OCI-LY7 (cell line): ENCODE data around the gene SCN1B. TPM values are rescaled to one million over a fixed set of nuclear protein-coding genes. Genes with fewer than 3 reads are reported as not detected.

Experiments used
- BruUV-seq: library from RNA; stranded (reverse); fragments of 400-500 nt; replicated peaks from 2 replicates; lab custom pipeline; 2021; lab: Mats Ljungman, UMichigan
- CTCF ChIA-PET: fragments of 300-600 bp; sonication (Branson Sonifier 250); formaldehyde crosslinking; loops from one replicate; lab custom pipeline; 2022; ENCODE audit warnings: antibody characterized with exemption; ENCODE audit not compliant: unreplicated experiment; lab: Charles Lee
- POLR2A ChIA-PET: fragments of 300-600 bp; sonication (Branson Sonifier 250); formaldehyde crosslinking; loops from one replicate; lab custom pipeline; 2022; ENCODE audit warnings: antibody characterized with exemption; lab: Charles Lee
- DNase-seq: peaks from one replicate; pipeline ENCODE4 v3.0.0-alpha.2; 2015; ENCODE audit warnings: low spot score
- H2AFZ ChIP-seq: fragments of 200-600 bp; sonication (generic), shearing (Covaris generic); 2 replicates; pipeline ENCODE4 v1.6.1; 2014; ENCODE audit warnings: mild to moderate bottlenecking, antibody characterized with exemption, low read length, moderate library complexity
- H3K27ac ChIP-seq: fragments of 200-600 bp; sonication (generic); 2 replicates; pipeline ENCODE4 v1.5.1; 2014; ENCODE audit warnings: mixed run types, low read depth, mild to moderate bottlenecking, moderate library complexity, low read length, inconsistent platforms; ENCODE audit not compliant: poor library complexity, severe bottlenecking
- H3K36me3 ChIP-seq: fragments of 200-600 bp; sonication (generic); 2 replicates; pipeline ENCODE4 v1.6.1; 2014; ENCODE audit warnings: mild to moderate bottlenecking, antibody characterized with exemption, low read length, moderate library complexity, mixed read lengths; ENCODE audit not compliant: insufficient read depth
- H3K4me1 ChIP-seq: fragments of 200-600 bp; sonication (generic); 2 replicates; pipeline ENCODE4 v1.5.1; 2014; ENCODE audit warnings: mild to moderate bottlenecking, low read length; ENCODE audit not compliant: insufficient read depth, poor library complexity, severe bottlenecking
- H3K4me2 ChIP-seq: fragments of 200-600 bp; sonication (generic); 2 replicates; pipeline ENCODE4 v1.6.1; 2014; ENCODE audit warnings: mild to moderate bottlenecking, low read length
- H3K4me3 ChIP-seq: fragments of 200-600 bp; sonication (generic); 2 replicates; pipeline ENCODE4 v1.5.1; 2014; ENCODE audit warnings: mild to moderate bottlenecking, low read depth, low read length; ENCODE audit not compliant: poor library complexity, severe bottlenecking
- H3K79me2 ChIP-seq: fragments of 200-600 bp; sonication (generic); 2 replicates; pipeline ENCODE4 v1.6.1; 2016; ENCODE audit warnings: low read depth, mild to moderate bottlenecking, low read length, moderate library complexity, mixed read lengths; ENCODE audit not compliant: insufficient read depth
- H3K9me2 ChIP-seq: fragments of 200-600 bp; sonication (generic); 2 replicates; pipeline ENCODE4 v1.6.1; 2016; ENCODE audit warnings: mild to moderate bottlenecking, low read length, mixed read lengths; ENCODE audit not compliant: insufficient read depth
- H3K9me3 ChIP-seq: fragments of 200-600 bp; sonication (generic); 2 replicates; pipeline ENCODE4 v1.6.1; 2014; ENCODE audit warnings: mild to moderate bottlenecking, mixed run types, low read length, mixed read lengths
- H4K20me1 ChIP-seq: fragments of 200-600 bp; sonication (generic); 2 replicates; pipeline ENCODE4 v1.6.1; 2014; ENCODE audit warnings: mild to moderate bottlenecking, antibody characterized with exemption, low read length, moderate library complexity, mixed read lengths; ENCODE audit not compliant: insufficient read depth
- EZH2phosphoT487 ChIP-seq: fragments of 200-600 bp; sonication (generic); IDR thresholded peaks from 2 replicates; pipeline ENCODE4 v1.6.1; 2018; ENCODE audit warnings: low read depth, borderline replicate concordance, mild to moderate bottlenecking, mixed run types, antibody characterized with exemption, low read length, moderate library complexity, mixed read lengths
- intact Hi-C: fragments of 100-400 bp; cut with micrococcal nuclease; formaldehyde crosslinking; loops from one replicate; pipeline ENCODE4 v1.10.0; 2022; ENCODE audit not compliant: unreplicated experiment
- total RNA-seq, 2 experiments: library from RNA; depleted of rRNA in 1 of 2; stranded (reverse); fragments of >200 nt in 1 of 2; shearing (Covaris generic) in 1 of 2; gene quantifications; 2 replicates each; pipeline ENCODE4 v1.2.3, GENCODE V29; 2014 to 2022
- TF ChIP-seq, protein P1 (sequence below): fragments of 200-600 bp; sonication (generic); conservative IDR thresholded peaks from 2 replicates; pipeline ENCODE4 v1.5.1; 2014; ENCODE audit warnings: mild to moderate bottlenecking, antibody characterized with exemption, low read length, moderate library complexity, mixed read lengths

SCN1B gene
- total RNA-seq, 2 experiments from 2014 or later = 0.41 to 3.1 TPM

DNA sequence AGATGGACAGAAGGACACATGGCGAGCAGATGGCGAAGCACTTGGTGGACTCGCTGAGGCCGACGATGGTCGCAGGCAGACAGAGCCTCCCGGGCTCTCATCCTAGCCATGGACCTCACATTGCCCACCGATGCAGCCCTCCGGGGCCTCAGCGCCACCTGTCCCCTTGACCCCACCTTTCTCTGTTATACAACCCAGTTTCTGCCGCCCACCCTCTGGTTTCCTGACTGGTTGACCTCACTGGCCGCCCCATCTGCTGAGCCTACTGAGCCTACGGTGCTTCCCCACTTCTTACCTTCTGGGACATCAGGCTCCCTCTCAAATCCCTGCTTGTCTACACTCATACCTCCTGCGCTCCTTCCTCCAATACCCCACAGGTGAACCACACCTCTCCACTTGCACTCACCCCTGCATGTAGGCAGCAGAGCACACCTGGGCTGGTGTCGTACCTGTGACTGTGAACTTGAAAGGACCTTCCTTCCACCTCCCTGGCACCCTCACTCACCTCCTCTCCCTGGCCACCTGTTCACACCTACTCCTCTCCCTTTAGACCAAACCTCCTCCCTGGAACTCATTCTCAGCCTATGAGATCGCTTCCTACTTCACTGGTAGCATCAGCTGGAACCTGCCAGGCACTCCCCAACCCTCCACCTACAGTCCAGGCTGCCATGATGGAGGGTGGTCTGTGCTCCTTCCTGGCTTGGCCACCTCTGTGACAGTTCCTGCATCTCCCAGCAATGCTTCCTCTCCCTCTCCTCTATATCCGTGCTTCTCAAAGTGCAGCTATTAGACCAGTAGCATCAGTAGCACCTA, 47.3 kb downstream of the SCN1B start:
- Histone ChIP-seq H3K4me2 (no peak overlapping the region), H4K20me1 (no peaks in the 10 kb centered on the region), H3K27ac (no peak overlapping the region), H3K9me2 (no peaks in the 10 kb centered on the region), H2AFZ (no peak overlapping the region), H3K4me3 (no peak overlapping the region), H3K36me3 (no peaks in the 10 kb centered on the region), H3K9me3 (no peaks in the 10 kb centered on the region), H3K79me2 (no peaks in the 10 kb centered on the region), H3K4me1 (peaks cover 13% of the 10 kb centered on the region)
- TF ChIP-seq EZH2phosphoT487 = no peak
- TF ChIP-seq, protein P1, sequence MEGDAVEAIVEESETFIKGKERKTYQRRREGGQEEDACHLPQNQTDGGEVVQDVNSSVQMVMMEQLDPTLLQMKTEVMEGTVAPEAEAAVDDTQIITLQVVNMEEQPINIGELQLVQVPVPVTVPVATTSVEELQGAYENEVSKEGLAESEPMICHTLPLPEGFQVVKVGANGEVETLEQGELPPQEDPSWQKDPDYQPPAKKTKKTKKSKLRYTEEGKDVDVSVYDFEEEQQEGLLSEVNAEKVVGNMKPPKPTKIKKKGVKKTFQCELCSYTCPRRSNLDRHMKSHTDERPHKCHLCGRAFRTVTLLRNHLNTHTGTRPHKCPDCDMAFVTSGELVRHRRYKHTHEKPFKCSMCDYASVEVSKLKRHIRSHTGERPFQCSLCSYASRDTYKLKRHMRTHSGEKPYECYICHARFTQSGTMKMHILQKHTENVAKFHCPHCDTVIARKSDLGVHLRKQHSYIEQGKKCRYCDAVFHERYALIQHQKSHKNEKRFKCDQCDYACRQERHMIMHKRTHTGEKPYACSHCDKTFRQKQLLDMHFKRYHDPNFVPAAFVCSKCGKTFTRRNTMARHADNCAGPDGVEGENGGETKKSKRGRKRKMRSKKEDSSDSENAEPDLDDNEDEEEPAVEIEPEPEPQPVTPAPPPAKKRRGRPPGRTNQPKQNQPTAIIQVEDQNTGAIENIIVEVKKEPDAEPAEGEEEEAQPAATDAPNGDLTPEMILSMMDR = no peak
- ChIA-PET CTCF (no interaction called here), POLR2A (no interaction called here)
- intact Hi-C loops = no loop called here
- BruUV-seq = no TSS peak
- DNase-seq = no peak

DNA sequence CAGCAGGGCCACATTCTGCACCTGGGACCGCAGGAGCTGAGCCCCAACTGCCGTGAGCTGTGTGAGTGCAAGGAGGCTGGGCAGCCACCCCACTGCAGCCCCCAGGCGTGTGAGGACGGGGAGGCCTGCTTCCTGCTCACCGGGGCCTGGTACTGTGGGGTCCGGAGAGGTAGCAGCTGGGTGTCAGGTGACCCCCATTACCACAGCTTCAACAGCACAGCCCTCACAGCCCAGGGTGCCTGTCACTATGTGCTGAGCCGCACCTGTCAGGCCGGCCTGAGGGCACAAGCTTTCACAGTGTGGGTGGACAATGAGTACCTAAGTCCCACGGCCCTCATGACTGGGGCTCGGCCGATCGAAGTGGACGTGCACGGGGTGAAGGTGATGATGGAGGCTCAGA, 49.6 kb downstream of the SCN1B start:
- Histone ChIP-seq H4K20me1 (no peaks in the 10 kb centered on the region), H3K9me2 (no peaks in the 10 kb centered on the region), H3K9me3 (no peaks in the 10 kb centered on the region), H3K4me3 (no peak overlapping the region), H3K27ac (no peak overlapping the region), H3K79me2 (no peaks in the 10 kb centered on the region), H3K36me3 (no peaks in the 10 kb centered on the region), H3K4me1 (peaks cover 36% of the 10 kb centered on the region), H2AFZ (no peak overlapping the region), H3K4me2 (no peak overlapping the region)
- ChIA-PET POLR2A (interaction anchor here (1.0 kb wide), 1 partner anchor 10 kb away, joined by 3 read pairs; no protein-coding TSS in a partner anchor), CTCF (no interaction called here)
- no peak for DNase-seq
- no TSS peak for BruUV-seq
- TF ChIP-seq, protein P1 = no peak
- no peak for TF ChIP-seq EZH2phosphoT487
- intact Hi-C loops = no loop called here
